ENCODE data around the gene KAZN. TPM values are rescaled to one million over a fixed set of nuclear protein-coding genes. Genes with fewer than 3 reads are reported as not detected.

The KAZN gene
- total RNA-seq, 1 donor from 2014 or later = 11.6 TPM

- Mint-ChIP-seq H3K36me3 (ENCODE audit: low read depth) (no peaks in the 10 kb centered on the region), H3K27ac (ENCODE audit: unreplicated experiment) (no peak overlapping the region)
- TF ChIP-seq CTCF (conservative IDR thresholded peaks at IDR 0.05) = no peak
These were observed 278.7 kb downstream of the KAZN start for GRCh38 chr1:14877224-14877623.

GRCh38 chr1:14878124-14878523, 279.6 kb downstream of the KAZN start:
- Mint-ChIP-seq H3K36me3 (ENCODE audit: low read depth) (no peaks in the 10 kb centered on the region), H3K4me1 (no peaks in the 10 kb centered on the region), H3K27ac (ENCODE audit: unreplicated experiment) (no peak overlapping the region), H3K4me3 (no peak overlapping the region), H3K9me3 (no peaks in the 10 kb centered on the region), H3K27me3 (ENCODE audit: low read depth) (no peaks in the 10 kb centered on the region)
- no peak for DNase-seq (ENCODE audit: low read depth, low spot score)
- no peak for TF ChIP-seq CTCF (conservative IDR thresholded peaks at IDR 0.05)

More at GRCh38 chr1:14877224-14877623, 278.7 kb downstream of the KAZN start:
- no peak overlapping the region for H3K4me3 Mint-ChIP-seq
- no peaks in the 10 kb centered on the region for H3K4me1 Mint-ChIP-seq
- no peak for DNase-seq (ENCODE audit: low read depth, low spot score)
- H3K9me3 Mint-ChIP-seq = no peaks in the 10 kb centered on the region
- no peaks in the 10 kb centered on the region for H3K27me3 Mint-ChIP-seq (ENCODE audit: low read depth)

GRCh38 chr1:14878951-14879350, 280.5 kb downstream of the KAZN start:
- no peak overlapping the region for H3K27ac Mint-ChIP-seq (ENCODE audit: unreplicated experiment)
- no peaks in the 10 kb centered on the region for H3K9me3 Mint-ChIP-seq
- no peaks in the 10 kb centered on the region for H3K27me3 Mint-ChIP-seq (ENCODE audit: low read depth)
- DNase-seq (ENCODE audit: low read depth, low spot score) = no peak
- no peaks in the 10 kb centered on the region for H3K36me3 Mint-ChIP-seq (ENCODE audit: low read depth)
- H3K4me3 Mint-ChIP-seq = no peak overlapping the region
- H3K4me1 Mint-ChIP-seq = no peaks in the 10 kb centered on the region
- TF ChIP-seq CTCF (conservative IDR thresholded peaks at IDR 0.05) = no peak

GRCh38 chr1:14880456-14881316, 282.2 kb downstream of the KAZN start:
- DNase-seq (ENCODE audit: low read depth, low spot score) = no peak
- Mint-ChIP-seq H3K27me3 (ENCODE audit: low read depth) (no peaks in the 10 kb centered on the region), H3K4me3 (no peak overlapping the region), H3K36me3 (ENCODE audit: low read depth) (no peaks in the 10 kb centered on the region), H3K9me3 (no peaks in the 10 kb centered on the region), H3K27ac (ENCODE audit: unreplicated experiment) (no peak overlapping the region), H3K4me1 (no peaks in the 10 kb centered on the region)
- TF ChIP-seq CTCF (conservative IDR thresholded peaks at IDR 0.05) = no peak

- no peak overlapping the region for H3K4me3 Mint-ChIP-seq
- no peaks in the 10 kb centered on the region for H3K9me3 Mint-ChIP-seq
- peaks cover 3% of the 10 kb centered on the region for H3K4me1 Mint-ChIP-seq
- no peak overlapping the region for H3K27ac Mint-ChIP-seq (ENCODE audit: unreplicated experiment)
- DNase-seq (ENCODE audit: low read depth, low spot score) = no peak
- no peaks in the 10 kb centered on the region for H3K36me3 Mint-ChIP-seq (ENCODE audit: low read depth)
- H3K27me3 Mint-ChIP-seq (ENCODE audit: low read depth) = no peaks in the 10 kb centered on the region
- TF ChIP-seq CTCF (conservative IDR thresholded peaks at IDR 0.05) = no peak
These were observed 283.5 kb downstream of the KAZN start for GRCh38 chr1:14881775-14882672.

All from neural crest cell (in vitro differentiated cells).